Activated CD4-positive, alpha-beta T cell treated with anti-CD3 and anti-CD28 coated beads, Interleukin-2, amount 10 ng/mL, durations not matched to agents 24 days and 14 days (primary cell): Measurements from ENCODE around the gene CCDC154. TPM values are rescaled to one million over a fixed set of nuclear protein-coding genes. Genes with fewer than 3 reads are reported as not detected.
A peak's percentile ranks its signal among the peaks of the same experiment; 100 is the strongest.
"Not testable (repeated sequence)": the region's sequence is repeated elsewhere in the genome, so short reads cannot be mapped to it uniquely, and the experiment has no call there.

Experiments used
- DNase-seq: peaks from one replicate; pipeline ENCODE4 v3.0.0; 2022
- H3K27ac Mint-ChIP-seq: one replicate; pipeline ENCODE4 v1.8.0; 2022; ENCODE audit warnings: mild to moderate bottlenecking, mixed read lengths
- H3K27me3 Mint-ChIP-seq: one replicate; pipeline ENCODE4 v1.8.0; 2022; ENCODE audit warnings: mixed read lengths
- H3K36me3 Mint-ChIP-seq: one replicate; pipeline ENCODE4 v1.8.0; 2022; ENCODE audit warnings: low read depth, mild to moderate bottlenecking, mixed read lengths
- H3K4me1 Mint-ChIP-seq: one replicate; pipeline ENCODE4 v1.8.0; 2021; ENCODE audit warnings: mixed read lengths
- H3K4me3 Mint-ChIP-seq: one replicate; pipeline ENCODE4 v1.8.0; 2022; ENCODE audit warnings: mild to moderate bottlenecking, moderate library complexity, mixed read lengths
- H3K9me3 Mint-ChIP-seq: one replicate; pipeline ENCODE4 v1.8.0; 2021; ENCODE audit warnings: mixed read lengths
- intact Hi-C: fragments of 100-400 bp; cut with micrococcal nuclease; formaldehyde crosslinking; loops from one replicate; pipeline ENCODE4 v1.15.1; 2023
- total RNA-seq: library from RNA; stranded (reverse); gene quantifications from 2 replicates; pipeline ENCODE4 v1.2.3, GENCODE V29; 2022

Gene CCDC154
- total RNA-seq, 1 donor from 2014 or later = 2.3 TPM

- Mint-ChIP-seq H3K4me3 (no peak overlapping the region), H3K27ac (no peak overlapping the region), H3K36me3 (no peaks in the 10 kb centered on the region), H3K27me3 (no peaks in the 10 kb centered on the region), H3K9me3 (no peaks in the 10 kb centered on the region), H3K4me1 (no peaks in the 10 kb centered on the region)
- intact Hi-C loops = no loop called here
- DNase-seq = no peak
Measured at GRCh38 chr16:1442697-1443096, 1.7 kb downstream of the CCDC154 start.

DNA sequence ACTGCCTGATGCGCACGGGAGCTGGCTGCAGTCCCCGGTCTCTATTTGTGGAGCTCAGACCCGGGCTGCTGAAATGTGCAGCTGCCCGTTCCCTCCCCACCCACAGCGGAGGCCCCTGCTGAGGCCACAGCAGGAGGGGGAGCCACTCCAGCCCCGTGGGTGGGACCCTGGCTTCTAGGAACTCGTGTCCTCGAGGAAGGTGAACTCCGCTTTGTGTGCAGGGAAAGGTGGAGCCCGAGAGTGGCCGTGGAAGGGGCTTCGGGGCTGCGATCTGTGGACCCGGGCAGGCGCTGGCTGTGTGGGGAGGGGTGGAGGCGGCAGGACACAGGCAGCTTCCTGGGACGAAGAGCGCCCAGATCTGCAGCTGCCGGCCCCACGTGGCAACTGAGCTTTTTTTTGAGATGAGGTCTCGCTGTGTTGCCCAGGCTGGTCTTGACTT is 2.9 kb downstream of the CCDC154 start:
- DNase-seq = no peak
- intact Hi-C loops = no loop called here
- Mint-ChIP-seq H3K4me1 (no peaks in the 10 kb centered on the region), H3K36me3 (no peaks in the 10 kb centered on the region), H3K27me3 (no peaks in the 10 kb centered on the region), H3K4me3 (no peak overlapping the region), H3K27ac (peak overlapping the region; percentile 53), H3K9me3 (no peaks in the 10 kb centered on the region)

- DNase-seq, H3K36me3 Mint-ChIP-seq, intact Hi-C loops, H3K9me3 Mint-ChIP-seq, H3K27me3 Mint-ChIP-seq, H3K4me1 Mint-ChIP-seq, H3K4me3 Mint-ChIP-seq, H3K27ac Mint-ChIP-seq: not testable (repeated sequence)
Measured at GRCh38 chr16:1439699-1440074, 4.7 kb downstream of the CCDC154 start.

GRCh38 chr16:1439058-1439698 is 5.2 kb downstream of the CCDC154 start:
- no peaks in the 10 kb centered on the region for H3K36me3 Mint-ChIP-seq
- intact Hi-C loops = no loop called here
- H3K27ac Mint-ChIP-seq = no peak overlapping the region
- no peaks in the 10 kb centered on the region for H3K27me3 Mint-ChIP-seq
- no peak for DNase-seq
- H3K4me1 Mint-ChIP-seq = no peaks in the 10 kb centered on the region
- H3K4me3 Mint-ChIP-seq = no peak overlapping the region
- no peaks in the 10 kb centered on the region for H3K9me3 Mint-ChIP-seq

DNA sequence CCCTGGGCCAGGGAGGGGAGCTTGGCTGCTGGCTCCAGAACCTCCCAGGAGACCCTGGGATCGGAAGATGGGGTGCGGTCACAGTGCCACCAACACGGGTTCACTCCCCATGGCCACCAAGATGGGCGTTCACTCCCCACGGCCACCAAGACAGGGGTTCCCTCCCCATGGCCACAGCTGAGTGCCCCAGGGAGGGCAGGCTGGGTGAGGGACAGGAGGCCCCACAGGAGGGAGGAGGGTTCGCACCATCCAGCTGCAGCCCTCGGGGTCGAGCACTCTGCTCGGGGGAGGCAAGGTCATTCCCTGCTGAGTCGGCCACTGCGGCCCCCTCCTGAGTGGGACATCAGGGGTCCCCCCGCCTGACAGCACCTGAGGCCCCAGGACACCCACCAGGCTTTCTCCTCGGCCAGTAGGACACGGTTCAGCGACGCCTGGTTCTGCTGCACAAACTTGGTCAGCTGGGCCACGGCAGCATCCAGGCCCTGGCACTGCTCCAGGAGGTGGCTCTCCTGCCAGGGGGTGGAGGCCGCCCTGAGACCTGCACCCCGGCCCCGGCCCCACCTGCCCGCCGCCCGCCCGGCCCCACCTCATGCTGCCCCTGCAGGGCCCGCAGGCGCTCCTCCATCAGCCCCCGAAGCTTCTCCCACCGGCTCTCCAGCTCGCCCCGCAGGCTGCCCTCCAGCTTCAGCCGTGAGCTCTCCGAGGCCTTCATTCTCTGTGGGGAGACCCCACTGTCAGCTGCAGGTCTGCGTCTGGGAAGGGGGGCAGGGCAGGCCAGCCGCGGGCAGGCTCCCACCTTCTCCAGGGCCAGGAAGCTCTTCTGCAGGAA is 5.9 kb downstream of the CCDC154 start:
- no peaks in the 10 kb centered on the region for H3K27me3 Mint-ChIP-seq
- intact Hi-C loops = no loop called here
- H3K36me3 Mint-ChIP-seq = no peaks in the 10 kb centered on the region
- H3K4me1 Mint-ChIP-seq = no peaks in the 10 kb centered on the region
- no peak overlapping the region for H3K27ac Mint-ChIP-seq
- H3K9me3 Mint-ChIP-seq = no peaks in the 10 kb centered on the region
- no peak for DNase-seq
- H3K4me3 Mint-ChIP-seq = no peak overlapping the region

GRCh38 chr16:1437606-1438005 is 6.8 kb downstream of the CCDC154 start:
- H3K4me1 Mint-ChIP-seq = no peaks in the 10 kb centered on the region
- H3K9me3 Mint-ChIP-seq = no peaks in the 10 kb centered on the region
- no peaks in the 10 kb centered on the region for H3K36me3 Mint-ChIP-seq
- intact Hi-C loops = no loop called here
- DNase-seq = no peak
- no peak overlapping the region for H3K4me3 Mint-ChIP-seq
- no peaks in the 10 kb centered on the region for H3K27me3 Mint-ChIP-seq
- no peak overlapping the region for H3K27ac Mint-ChIP-seq

GRCh38 chr16:1436731-1437355 is 7.5 kb downstream of the CCDC154 start:
- H3K4me1 Mint-ChIP-seq = no peaks in the 10 kb centered on the region
- no peak overlapping the region for H3K27ac Mint-ChIP-seq
- no peaks in the 10 kb centered on the region for H3K27me3 Mint-ChIP-seq
- no peak overlapping the region for H3K4me3 Mint-ChIP-seq
- no peaks in the 10 kb centered on the region for H3K36me3 Mint-ChIP-seq
- DNase-seq = no peak
- H3K9me3 Mint-ChIP-seq = no peaks in the 10 kb centered on the region
- intact Hi-C loops = no loop called here

DNA sequence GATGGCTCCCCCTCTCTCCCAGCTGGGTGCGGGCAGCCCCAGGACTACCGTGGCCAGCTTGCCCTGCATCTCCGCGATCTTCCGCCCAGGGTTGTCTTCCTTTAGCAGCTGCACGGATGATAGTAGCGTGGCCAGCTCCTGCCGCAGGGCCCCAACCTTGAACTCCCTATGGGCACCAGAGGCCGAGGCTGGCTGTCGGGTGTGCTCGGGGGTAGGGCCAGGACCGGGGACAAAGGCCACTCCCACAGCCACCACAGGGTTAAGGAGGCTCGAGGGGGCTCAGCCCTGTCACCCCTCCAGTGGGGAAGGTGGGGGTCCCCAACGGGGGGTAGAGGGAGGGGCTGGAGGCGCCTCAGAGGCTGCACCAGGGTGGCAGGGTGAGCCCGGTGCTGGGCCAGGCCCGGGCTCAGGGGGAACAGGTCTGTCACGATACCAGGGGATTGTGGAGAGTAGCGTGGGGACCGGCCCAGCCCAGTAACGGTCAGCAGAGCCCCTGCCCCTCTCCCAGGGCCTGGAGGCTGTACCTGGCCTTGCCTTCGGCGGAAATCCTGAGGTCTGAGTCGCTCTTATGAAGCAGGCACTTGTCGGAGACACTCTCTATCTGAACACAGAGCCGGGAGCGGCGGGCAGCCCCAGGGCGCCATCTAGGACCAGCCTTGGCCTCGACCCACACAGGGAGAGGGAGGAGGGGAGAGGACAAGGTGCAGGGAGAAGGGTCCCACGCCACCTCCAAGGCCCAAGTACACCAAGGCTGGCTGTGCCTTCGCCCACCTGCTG is 8.2 kb downstream of the CCDC154 start:
- intact Hi-C loops = no loop called here
- Mint-ChIP-seq H3K27ac (no peak overlapping the region), H3K4me1 (no peaks in the 10 kb centered on the region), H3K36me3 (no peaks in the 10 kb centered on the region), H3K27me3 (no peaks in the 10 kb centered on the region), H3K4me3 (no peak overlapping the region), H3K9me3 (no peaks in the 10 kb centered on the region)
- DNase-seq = no peak

DNA sequence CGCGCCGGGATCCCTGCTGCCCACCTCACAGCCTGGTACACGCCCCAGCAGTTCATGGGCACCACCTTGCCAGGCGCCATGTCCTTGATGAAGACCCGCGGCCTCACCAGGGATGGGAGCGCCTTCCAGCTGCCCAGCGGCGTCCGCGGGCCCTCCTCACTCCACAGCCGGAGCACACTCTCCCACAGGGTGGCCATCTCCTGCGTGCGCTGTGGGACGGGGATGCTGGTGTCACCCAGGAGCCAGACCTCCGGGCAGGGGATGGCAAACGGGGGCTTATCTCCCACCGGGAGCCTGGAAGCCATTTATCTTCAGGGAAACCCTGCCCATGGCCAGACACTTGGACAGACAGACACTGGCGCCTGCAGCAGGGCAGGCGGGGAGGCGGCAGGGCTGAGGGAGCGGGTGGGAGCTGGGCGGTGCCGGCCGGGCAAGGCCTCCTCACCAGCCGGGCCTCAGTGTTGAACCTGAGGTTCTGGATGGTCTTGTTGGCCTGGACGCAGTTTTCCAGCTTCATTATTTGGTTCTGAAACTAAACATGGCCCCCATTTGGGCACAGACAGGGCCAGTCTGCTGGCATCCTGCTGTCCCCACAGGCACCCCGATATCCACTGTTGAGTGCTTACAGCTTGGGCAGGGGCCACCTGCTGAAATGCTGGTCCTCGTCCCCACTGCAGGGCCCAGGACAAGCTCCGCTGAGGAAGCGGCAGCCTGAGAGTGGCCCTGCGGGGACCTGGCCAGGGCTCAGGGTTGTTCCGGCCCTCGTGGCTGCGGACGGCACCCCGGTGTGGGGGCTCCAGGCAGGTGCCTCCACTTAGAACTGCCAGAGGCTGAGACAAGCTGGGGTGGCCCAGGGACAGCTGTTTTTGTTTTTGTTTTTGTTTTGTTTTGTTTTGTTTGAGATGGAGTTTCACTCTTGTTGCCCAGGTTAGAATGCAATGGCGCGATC is 9.4 kb downstream of the CCDC154 start:
- no peak overlapping the region for H3K27ac Mint-ChIP-seq
- H3K9me3 Mint-ChIP-seq = no peaks in the 10 kb centered on the region
- intact Hi-C loops = no loop called here
- H3K36me3 Mint-ChIP-seq = no peaks in the 10 kb centered on the region
- H3K27me3 Mint-ChIP-seq = no peaks in the 10 kb centered on the region
- no peaks in the 10 kb centered on the region for H3K4me1 Mint-ChIP-seq
- DNase-seq = no peak
- H3K4me3 Mint-ChIP-seq = no peak overlapping the region

DNA sequence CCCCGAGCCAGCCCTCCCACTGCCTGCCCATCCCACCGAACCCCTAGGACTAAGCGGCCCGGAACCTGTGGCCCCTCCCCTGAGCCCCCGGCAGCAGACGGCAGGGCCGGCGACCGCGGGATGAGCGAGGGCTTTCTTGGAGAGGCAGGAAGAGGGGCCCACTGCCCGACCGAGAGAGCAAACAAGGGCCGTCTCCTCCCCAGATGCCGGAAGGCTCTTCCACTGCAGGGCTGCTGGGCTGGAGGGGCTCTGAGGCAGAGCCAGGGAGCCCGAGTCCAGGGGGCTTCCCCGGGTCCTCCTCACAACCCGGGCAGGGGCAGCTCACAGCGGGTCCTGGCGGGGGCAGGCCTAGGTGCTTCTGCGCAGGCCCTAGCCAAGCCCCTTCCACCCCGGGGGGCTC is 10.6 kb downstream of the CCDC154 start:
- Mint-ChIP-seq H3K27me3 (no peaks in the 10 kb centered on the region), H3K36me3 (no peaks in the 10 kb centered on the region), H3K4me3 (no peak overlapping the region), H3K9me3 (no peaks in the 10 kb centered on the region), H3K27ac (no peak overlapping the region), H3K4me1 (no peaks in the 10 kb centered on the region)
- intact Hi-C loops = no loop called here
- DNase-seq = no peak

- intact Hi-C loops = no loop called here
- no peak for DNase-seq
- no peaks in the 10 kb centered on the region for H3K36me3 Mint-ChIP-seq
- no peaks in the 10 kb centered on the region for H3K4me1 Mint-ChIP-seq
- no peak overlapping the region for H3K27ac Mint-ChIP-seq
- no peaks in the 10 kb centered on the region for H3K27me3 Mint-ChIP-seq
- H3K9me3 Mint-ChIP-seq = no peaks in the 10 kb centered on the region
- H3K4me3 Mint-ChIP-seq = no peak overlapping the region
Measured at GRCh38 chr16:1433263-1433560, 11.1 kb downstream of the CCDC154 start.

DNA sequence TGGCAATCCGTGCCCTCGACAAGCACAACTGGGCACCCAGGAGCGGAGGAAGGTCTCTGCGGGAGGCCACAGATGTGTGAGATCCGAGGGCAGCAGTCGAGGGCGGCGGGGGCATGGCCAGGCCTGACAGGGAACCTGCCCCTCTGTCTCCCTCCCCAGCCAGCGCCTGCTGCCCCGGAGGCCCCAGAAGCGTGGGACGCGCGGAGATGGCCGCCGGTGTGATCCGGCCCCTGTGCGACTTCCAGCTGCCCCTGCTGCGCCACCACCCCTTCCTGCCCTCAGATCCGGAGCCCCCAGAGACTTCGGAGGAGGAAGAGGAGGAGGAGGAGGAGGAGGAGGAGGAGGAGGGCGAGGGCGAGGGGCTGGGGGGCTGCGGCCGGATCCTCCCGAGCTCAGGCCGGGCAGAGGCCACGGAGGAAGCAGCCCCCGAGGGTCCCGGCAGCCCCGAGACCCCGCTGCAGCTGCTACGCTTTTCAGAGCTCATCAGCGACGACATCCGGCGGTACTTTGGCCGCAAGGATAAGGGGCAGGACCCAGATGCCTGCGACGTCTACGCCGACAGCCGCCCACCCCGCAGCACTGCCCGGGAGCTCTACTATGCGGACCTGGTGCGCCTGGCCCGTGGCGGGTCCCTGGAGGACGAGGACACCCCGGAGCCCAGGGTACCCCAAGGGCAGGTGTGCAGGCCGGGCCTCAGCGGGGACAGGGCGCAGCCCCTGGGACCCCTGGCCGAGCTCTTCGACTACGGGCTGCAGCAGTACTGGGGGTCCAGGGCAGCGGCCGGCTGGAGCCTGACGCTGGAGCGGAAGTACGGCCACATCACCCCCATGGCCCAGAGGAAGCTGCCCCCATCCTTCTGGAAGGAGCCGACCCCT is 11.7 kb downstream of the CCDC154 start:
- H3K27me3 Mint-ChIP-seq = no peaks in the 10 kb centered on the region
- H3K36me3 Mint-ChIP-seq = no peaks in the 10 kb centered on the region
- intact Hi-C loops = no loop called here
- no peak overlapping the region for H3K27ac Mint-ChIP-seq
- H3K9me3 Mint-ChIP-seq = no peaks in the 10 kb centered on the region
- no peak overlapping the region for H3K4me3 Mint-ChIP-seq
- H3K4me1 Mint-ChIP-seq = no peaks in the 10 kb centered on the region
- no peak for DNase-seq
